HCT116 (cell line): ENCODE results near the gene ZNF804A.

Source experiments
- CEBPB ChIP-seq: IDR thresholded peaks from 2 replicates; pipeline ENCODE4 v1.6.1; 2012; ENCODE audit warnings: low read depth
- EGR1 ChIP-seq: IDR thresholded peaks from 2 replicates; pipeline ENCODE4 v1.6.1; 2012; ENCODE audit warnings: low read depth
- EZH2 ChIP-seq: fragments of 200-600 bp; sonication (generic); IDR thresholded peaks from 2 replicates; pipeline ENCODE4 v1.6.1; 2017; ENCODE audit warnings: antibody characterized with exemption, mixed run types
- EZH2phosphoT487 ChIP-seq: fragments of 200-600 bp; IDR thresholded peaks from 2 replicates; pipeline ENCODE4 v1.6.1; 2018; ENCODE audit warnings: antibody characterized with exemption, borderline replicate concordance
- JUND ChIP-seq: IDR thresholded peaks from 2 replicates; pipeline ENCODE4 v1.6.1; 2012
- POLR2A ChIP-seq: IDR thresholded peaks from 2 replicates; pipeline ENCODE4 v1.7.0; 2011; ENCODE audit warnings: borderline replicate concordance; ENCODE audit not compliant: insufficient read depth, insufficient read length; ENCODE audit errors: extremely low read depth
- POLR2AphosphoS5 ChIP-seq: IDR thresholded peaks from 2 replicates; pipeline ENCODE4 v1.6.1; 2011; ENCODE audit warnings: mild to moderate bottlenecking, low read depth, low read length, moderate library complexity
- SIN3A ChIP-seq: IDR thresholded peaks from 2 replicates; pipeline ENCODE4 v1.6.1; 2012; ENCODE audit warnings: low read depth
- TCF7L2 ChIP-seq: IDR thresholded peaks from 2 replicates; pipeline ENCODE4 v1.7.0; 2011; ENCODE audit warnings: borderline replicate concordance, inconsistent platforms; ENCODE audit not compliant: insufficient read depth, insufficient read length; ENCODE audit errors: extremely low read depth
- ZFX ChIP-seq: fragments of 450-650 bp; IDR thresholded peaks from 2 replicates; pipeline ENCODE4 v1.6.1; 2017
- ZNF274 ChIP-seq: fragments of 200-500 bp; sonication (Bioruptor generic); IDR thresholded peaks from 2 replicates; pipeline ENCODE4 v1.6.1; 2014; ENCODE audit warnings: mild to moderate bottlenecking, low read depth, low read length, inconsistent platforms
- TF ChIP-seq, protein P1 (sequence below), 3 experiments: fragments of 200-600 bp in 1 of 3; sonication (generic) in 1 of 3; IDR thresholded peaks in 2 of 3; conservative IDR thresholded peaks in 1 of 3; 2 replicates each; pipeline ENCODE4 v1.5.1; 2012 to 2017; ENCODE audit warnings: low read depth in 2 of 3, low read length in 2 of 3, antibody characterized with exemption in 1 of 3, borderline replicate concordance in 1 of 3, control low read depth in 1 of 3, mild to moderate bottlenecking in 1 of 3, mixed read lengths in 1 of 3, mixed run types in 1 of 3, moderate library complexity in 1 of 3; ENCODE audit not compliant: insufficient read depth in 1 of 3
- TF ChIP-seq, protein P2 (sequence below): IDR thresholded peaks from 2 replicates; pipeline ENCODE4 v1.6.1; 2011; ENCODE audit warnings: mild to moderate bottlenecking, low read length, moderate library complexity; ENCODE audit not compliant: insufficient replicate concordance; ENCODE audit errors: extremely low read depth
- TF ChIP-seq, protein P3 (sequence below): IDR thresholded peaks from 2 replicates; pipeline ENCODE4 v1.6.1; 2012; ENCODE audit warnings: low read depth

DNA sequence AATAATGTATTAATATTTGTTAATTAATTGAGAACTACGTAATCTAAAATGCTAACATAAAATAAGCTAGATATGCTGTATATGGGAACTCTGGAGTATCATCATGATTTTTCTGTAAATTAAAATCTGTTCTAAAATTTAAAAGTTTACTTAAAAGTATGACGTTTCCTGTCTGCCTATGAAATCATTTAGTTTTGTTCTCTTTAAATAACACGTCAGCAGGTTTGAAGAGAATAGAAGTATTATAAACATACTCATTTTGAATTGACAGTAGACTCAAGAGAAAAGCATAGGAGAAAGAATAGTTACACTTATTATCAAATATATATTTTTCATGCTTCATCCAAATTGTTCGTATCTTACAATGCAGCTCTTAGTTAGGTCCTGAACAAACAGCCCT lies 19.1 kb upstream of the ZNF804A start:
- TF ChIP-seq, protein P1, sequence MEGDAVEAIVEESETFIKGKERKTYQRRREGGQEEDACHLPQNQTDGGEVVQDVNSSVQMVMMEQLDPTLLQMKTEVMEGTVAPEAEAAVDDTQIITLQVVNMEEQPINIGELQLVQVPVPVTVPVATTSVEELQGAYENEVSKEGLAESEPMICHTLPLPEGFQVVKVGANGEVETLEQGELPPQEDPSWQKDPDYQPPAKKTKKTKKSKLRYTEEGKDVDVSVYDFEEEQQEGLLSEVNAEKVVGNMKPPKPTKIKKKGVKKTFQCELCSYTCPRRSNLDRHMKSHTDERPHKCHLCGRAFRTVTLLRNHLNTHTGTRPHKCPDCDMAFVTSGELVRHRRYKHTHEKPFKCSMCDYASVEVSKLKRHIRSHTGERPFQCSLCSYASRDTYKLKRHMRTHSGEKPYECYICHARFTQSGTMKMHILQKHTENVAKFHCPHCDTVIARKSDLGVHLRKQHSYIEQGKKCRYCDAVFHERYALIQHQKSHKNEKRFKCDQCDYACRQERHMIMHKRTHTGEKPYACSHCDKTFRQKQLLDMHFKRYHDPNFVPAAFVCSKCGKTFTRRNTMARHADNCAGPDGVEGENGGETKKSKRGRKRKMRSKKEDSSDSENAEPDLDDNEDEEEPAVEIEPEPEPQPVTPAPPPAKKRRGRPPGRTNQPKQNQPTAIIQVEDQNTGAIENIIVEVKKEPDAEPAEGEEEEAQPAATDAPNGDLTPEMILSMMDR (IDR thresholded peaks at IDR 0.05 in 2 of 3, conservative IDR thresholded peaks at IDR 0.05 in 1 of 3; ENCODE audit: borderline replicate concordance in 1 of 3, insufficient read depth in 1 of 3, low read depth in 2 of 3, low read length in 2 of 3) = no peak
- TF ChIP-seq EZH2 = no peak
- no peak for TF ChIP-seq POLR2AphosphoS5
- TF ChIP-seq, protein P2, sequence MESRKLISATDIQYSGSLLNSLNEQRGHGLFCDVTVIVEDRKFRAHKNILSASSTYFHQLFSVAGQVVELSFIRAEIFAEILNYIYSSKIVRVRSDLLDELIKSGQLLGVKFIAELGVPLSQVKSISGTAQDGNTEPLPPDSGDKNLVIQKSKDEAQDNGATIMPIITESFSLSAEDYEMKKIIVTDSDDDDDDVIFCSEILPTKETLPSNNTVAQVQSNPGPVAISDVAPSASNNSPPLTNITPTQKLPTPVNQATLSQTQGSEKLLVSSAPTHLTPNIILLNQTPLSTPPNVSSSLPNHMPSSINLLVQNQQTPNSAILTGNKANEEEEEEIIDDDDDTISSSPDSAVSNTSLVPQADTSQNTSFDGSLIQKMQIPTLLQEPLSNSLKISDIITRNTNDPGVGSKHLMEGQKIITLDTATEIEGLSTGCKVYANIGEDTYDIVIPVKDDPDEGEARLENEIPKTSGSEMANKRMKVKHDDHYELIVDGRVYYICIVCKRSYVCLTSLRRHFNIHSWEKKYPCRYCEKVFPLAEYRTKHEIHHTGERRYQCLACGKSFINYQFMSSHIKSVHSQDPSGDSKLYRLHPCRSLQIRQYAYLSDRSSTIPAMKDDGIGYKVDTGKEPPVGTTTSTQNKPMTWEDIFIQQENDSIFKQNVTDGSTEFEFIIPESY = no peak
- TF ChIP-seq EZH2phosphoT487 = no peak
- TF ChIP-seq ZNF274 = no peak
- no peak for TF ChIP-seq ZFX
- TF ChIP-seq POLR2A = no peak
- no peak for TF ChIP-seq CEBPB
- TF ChIP-seq EGR1 = no peak
- no peak for TF ChIP-seq TCF7L2
- TF ChIP-seq JUND = no peak
- TF ChIP-seq, protein P3, sequence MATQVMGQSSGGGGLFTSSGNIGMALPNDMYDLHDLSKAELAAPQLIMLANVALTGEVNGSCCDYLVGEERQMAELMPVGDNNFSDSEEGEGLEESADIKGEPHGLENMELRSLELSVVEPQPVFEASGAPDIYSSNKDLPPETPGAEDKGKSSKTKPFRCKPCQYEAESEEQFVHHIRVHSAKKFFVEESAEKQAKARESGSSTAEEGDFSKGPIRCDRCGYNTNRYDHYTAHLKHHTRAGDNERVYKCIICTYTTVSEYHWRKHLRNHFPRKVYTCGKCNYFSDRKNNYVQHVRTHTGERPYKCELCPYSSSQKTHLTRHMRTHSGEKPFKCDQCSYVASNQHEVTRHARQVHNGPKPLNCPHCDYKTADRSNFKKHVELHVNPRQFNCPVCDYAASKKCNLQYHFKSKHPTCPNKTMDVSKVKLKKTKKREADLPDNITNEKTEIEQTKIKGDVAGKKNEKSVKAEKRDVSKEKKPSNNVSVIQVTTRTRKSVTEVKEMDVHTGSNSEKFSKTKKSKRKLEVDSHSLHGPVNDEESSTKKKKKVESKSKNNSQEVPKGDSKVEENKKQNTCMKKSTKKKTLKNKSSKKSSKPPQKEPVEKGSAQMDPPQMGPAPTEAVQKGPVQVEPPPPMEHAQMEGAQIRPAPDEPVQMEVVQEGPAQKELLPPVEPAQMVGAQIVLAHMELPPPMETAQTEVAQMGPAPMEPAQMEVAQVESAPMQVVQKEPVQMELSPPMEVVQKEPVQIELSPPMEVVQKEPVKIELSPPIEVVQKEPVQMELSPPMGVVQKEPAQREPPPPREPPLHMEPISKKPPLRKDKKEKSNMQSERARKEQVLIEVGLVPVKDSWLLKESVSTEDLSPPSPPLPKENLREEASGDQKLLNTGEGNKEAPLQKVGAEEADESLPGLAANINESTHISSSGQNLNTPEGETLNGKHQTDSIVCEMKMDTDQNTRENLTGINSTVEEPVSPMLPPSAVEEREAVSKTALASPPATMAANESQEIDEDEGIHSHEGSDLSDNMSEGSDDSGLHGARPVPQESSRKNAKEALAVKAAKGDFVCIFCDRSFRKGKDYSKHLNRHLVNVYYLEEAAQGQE = no peak
- no peak for TF ChIP-seq SIN3A
